Measurements from ENCODE around the gene STK35. TPM values are rescaled to one million over a fixed set of nuclear protein-coding genes. Genes with fewer than 3 reads are reported as not detected.

Gene STK35
- total and polyA plus RNA-seq, 2 of the 8 experiments (the other 6 are each of a cell fraction or from before 2014, with no cell fraction given), result 24.9 to 45.0 TPM

DNA sequence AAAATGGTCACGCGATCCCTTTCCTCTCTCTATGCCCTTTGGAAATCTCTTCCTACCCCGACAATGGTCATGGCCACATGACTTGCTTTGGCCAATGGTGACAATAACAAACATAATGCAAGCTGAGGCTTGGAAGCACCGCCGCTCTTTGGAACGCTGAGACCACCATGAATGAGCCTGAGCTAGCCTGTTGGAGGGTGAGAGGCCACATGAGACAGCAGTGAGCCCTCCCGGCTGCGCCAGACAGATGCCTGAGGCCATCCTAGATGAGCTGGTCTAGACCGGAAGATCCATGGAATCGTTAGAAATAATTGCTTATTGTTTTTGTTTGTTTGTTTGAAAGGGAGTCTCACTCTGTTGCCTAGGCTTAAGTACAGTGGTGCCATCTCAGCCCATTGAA, 64.2 kb downstream of the STK35 start:
- Histone ChIP-seq H3K4me3 (ENCODE audit: extremely low read depth in 1 of 4, insufficient read depth in 2 of 4, low read depth in 3 of 4, low read length in 4 of 4) (no peak overlapping the region), H3K4me2 (ENCODE audit: insufficient read depth in 1 of 2, low read depth in 2 of 2, low read length in 2 of 2) (no peak overlapping the region), H2AK5ac (ENCODE audit: low read depth, low read length) (no peak overlapping the region), H3K18ac (ENCODE audit: extremely low read depth, low read length) (no peak overlapping the region), H2BK120ac (replicated peaks; ENCODE audit: low read depth, low read length) (no peak overlapping the region), H4K91ac (replicated peaks; ENCODE audit: insufficient read length, low read length) (no peak overlapping the region), H3K79me2 (ENCODE audit: control insufficient read depth in 1 of 2, insufficient read depth in 2 of 2, low read length in 2 of 2) (no peaks in the 10 kb centered on the region), H3K36me3 (ENCODE audit: control insufficient read depth in 2 of 4, insufficient read depth in 4 of 4, low read length in 3 of 4) (no peaks in the 10 kb centered on the region), H2BK20ac (ENCODE audit: low read length) (no peak overlapping the region), H2BK5ac (ENCODE audit: low read depth, low read length) (no peak overlapping the region), H2AFZ (ENCODE audit: low read length) (no peak overlapping the region), H3K9ac (replicated peaks in 1 of 4; ENCODE audit: extremely low read depth in 1 of 4, low read depth in 3 of 4, low read length in 3 of 4) (no peak overlapping the region), H3K27ac (ENCODE audit: low read depth, low read length) (no peak overlapping the region), H3K23me2 (ENCODE audit: low read depth, low read length) (no peaks in the 10 kb centered on the region), H2BK12ac (ENCODE audit: low read depth, low read length) (no peak overlapping the region), H3K56ac (replicated peaks; ENCODE audit: insufficient read length, low read depth, low read length) (no peak overlapping the region), H4K8ac (ENCODE audit: extremely low read depth, insufficient read depth, low read length) (no peak overlapping the region), H3K4ac (replicated peaks; ENCODE audit: insufficient read length, low read depth, low read length) (no peak overlapping the region), H4K5ac (ENCODE audit: insufficient read length, low read depth, low read length) (no peak overlapping the region), H3K23ac (ENCODE audit: insufficient read length) (no peak overlapping the region), H3K4me1 (replicated peaks in 1 of 4; ENCODE audit: control insufficient read depth in 3 of 4, insufficient read depth in 4 of 4, low read length in 3 of 4) (no peaks in the 10 kb centered on the region; a peak in 1 of 7 replicates), H3K14ac (ENCODE audit: insufficient read length) (no peak overlapping the region), H4K20me1 (replicated peaks in 1 of 2; ENCODE audit: control insufficient read depth in 1 of 2, insufficient read depth in 2 of 2, low read length in 2 of 2) (no peaks in the 10 kb centered on the region), H3K27me3 (replicated peaks in 1 of 4; ENCODE audit: control insufficient read depth in 3 of 4, extremely low read depth in 1 of 4, insufficient read depth in 3 of 4, low read length in 3 of 4) (no peaks in the 10 kb centered on the region), H3K9me3 (ENCODE audit: insufficient read depth in 2 of 2, low read depth in 1 of 2, low read length in 1 of 2) (no peaks in the 10 kb centered on the region), H2BK15ac (ENCODE audit: low read length) (no peak overlapping the region), H3K79me1 (ENCODE audit: low read depth, low read length) (no peaks in the 10 kb centered on the region)
- ChIA-PET CTCF (ENCODE audit: partially characterized antibody) (interaction anchor here (1.1 to 1.6 kb wide), 3 partner anchors 15 to 286 kb away, joined by 3 to 8 read pairs (median 4); no protein-coding TSS in a partner anchor), POLR2A (ENCODE audit: partially characterized antibody) (no interaction called here)
- TF ChIP-seq ZNF274 (IDR thresholded peaks at IDR 0.05; ENCODE audit: borderline replicate concordance, extremely low read depth, low read length), result no peak
- no peak for TF ChIP-seq SIX5 (IDR thresholded peaks at IDR 0.05; ENCODE audit: low read depth, low read length)
- no peak for TF ChIP-seq TAF7 (optimal IDR thresholded peaks at IDR 0.05; ENCODE audit: borderline replicate concordance, low read depth, low read length)
- no peak for TF ChIP-seq MAFK (IDR thresholded peaks at IDR 0.05; ENCODE audit: low read depth, low read length)
- TF ChIP-seq TAF1 (IDR thresholded peaks at IDR 0.05; ENCODE audit: low read depth, low read length), result no peak
- no peak for TF ChIP-seq GTF2F1 (IDR thresholded peaks at IDR 0.05; ENCODE audit: borderline replicate concordance, low read depth, low read length)
- no peak for TF ChIP-seq YY1 (IDR thresholded peaks at IDR 0.05; ENCODE audit: low read depth, low read length)
- TF ChIP-seq PHF8 (conservative IDR thresholded peaks at IDR 0.05; ENCODE audit: low read depth, low read length), result no peak
- no peak for TF ChIP-seq POLR2A (IDR thresholded peaks at IDR 0.05; ENCODE audit: control extremely low read depth in 1 of 2, low read depth in 2 of 2, low read length in 2 of 2)
- no peak for TF ChIP-seq TCF12 (IDR thresholded peaks at IDR 0.05; ENCODE audit: low read depth, low read length)
- FAIRE-seq (no peak), DNase-seq (ENCODE audit: low read depth in 1 of 2, low spot score in 2 of 2) (no peak)
- WGBS, 2 experiments (ENCODE audit: extremely low coverage in 1 of 2, insufficient coverage in 1 of 2, insufficient read length in 1 of 2, insufficient replicate concordance in 2 of 2, low coverage in 1 of 2, low lambda C conversion rate in 2 of 2, missing lambda C conversion rate in 1 of 2), result 95% methylated on average over 10 of the region's 10 CpGs; no CpG with 5 or more reads in 1 of the 2 experiments
